ENCODE data around the gene FAIM2. TPM values are rescaled to one million over a fixed set of nuclear protein-coding genes. Genes with fewer than 3 reads are reported as not detected.
A peak's percentile ranks its signal among the peaks of the same experiment; 100 is the strongest.
"Not testable (repeated sequence)": the region's sequence is repeated elsewhere in the genome, so short reads cannot be mapped to it uniquely, and the experiment has no call there.

Gene FAIM2
- total RNA-seq, 1 donor from 2014 or later: 0.47 TPM

DNA sequence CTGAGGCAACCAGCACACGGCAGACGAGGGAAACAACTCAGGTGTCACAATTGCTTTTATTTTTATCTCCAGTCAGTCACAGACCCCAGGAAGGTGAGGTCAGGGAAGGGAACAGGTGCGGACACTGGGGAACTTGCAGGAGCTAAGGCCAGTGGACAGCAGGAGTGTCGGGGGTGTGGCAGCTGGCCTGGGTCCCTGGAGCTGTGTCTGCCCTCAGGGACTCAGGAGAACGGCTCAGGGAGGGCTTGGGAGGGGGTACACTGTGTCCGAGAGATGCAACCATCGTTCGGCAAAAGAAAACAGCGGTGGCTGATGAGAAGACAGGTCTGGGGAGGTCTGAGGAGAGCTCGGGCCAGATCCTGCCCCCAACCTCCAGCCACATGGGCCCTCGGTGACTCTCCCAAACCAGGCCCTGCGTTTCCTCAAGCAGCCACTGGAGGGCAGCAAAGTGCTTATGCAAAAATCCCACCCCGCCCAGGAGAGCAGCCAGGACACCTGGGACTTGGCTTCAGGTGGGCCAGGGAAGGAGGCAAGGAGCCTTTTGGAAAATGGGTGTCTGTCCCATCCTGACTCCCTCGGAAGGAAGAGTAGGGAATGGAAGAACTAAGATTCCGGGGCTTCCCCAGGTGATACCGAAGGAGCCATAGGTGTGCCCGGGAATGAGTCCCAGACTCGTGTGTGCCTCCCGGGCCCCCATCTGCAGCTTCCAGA, 36.7 kb downstream of the FAIM2 start:
- Mint-ChIP-seq H3K27ac (ENCODE audit: unreplicated experiment) (no peak overlapping the region), H3K9me3 (ENCODE audit: low read depth) (no peaks in the 10 kb centered on the region), H3K36me3 (ENCODE audit: low read depth) (no peaks in the 10 kb centered on the region), H3K27me3 (ENCODE audit: low read depth) (peaks cover 14% of the 10 kb centered on the region), H3K4me1 (ENCODE audit: low read depth) (peaks cover 18% of the 10 kb centered on the region), H3K4me3 (ENCODE audit: unreplicated experiment) (no peak overlapping the region)
- peak; percentile 71 for DNase-seq (ENCODE audit: low spot score)
- TF ChIP-seq, protein P1, sequence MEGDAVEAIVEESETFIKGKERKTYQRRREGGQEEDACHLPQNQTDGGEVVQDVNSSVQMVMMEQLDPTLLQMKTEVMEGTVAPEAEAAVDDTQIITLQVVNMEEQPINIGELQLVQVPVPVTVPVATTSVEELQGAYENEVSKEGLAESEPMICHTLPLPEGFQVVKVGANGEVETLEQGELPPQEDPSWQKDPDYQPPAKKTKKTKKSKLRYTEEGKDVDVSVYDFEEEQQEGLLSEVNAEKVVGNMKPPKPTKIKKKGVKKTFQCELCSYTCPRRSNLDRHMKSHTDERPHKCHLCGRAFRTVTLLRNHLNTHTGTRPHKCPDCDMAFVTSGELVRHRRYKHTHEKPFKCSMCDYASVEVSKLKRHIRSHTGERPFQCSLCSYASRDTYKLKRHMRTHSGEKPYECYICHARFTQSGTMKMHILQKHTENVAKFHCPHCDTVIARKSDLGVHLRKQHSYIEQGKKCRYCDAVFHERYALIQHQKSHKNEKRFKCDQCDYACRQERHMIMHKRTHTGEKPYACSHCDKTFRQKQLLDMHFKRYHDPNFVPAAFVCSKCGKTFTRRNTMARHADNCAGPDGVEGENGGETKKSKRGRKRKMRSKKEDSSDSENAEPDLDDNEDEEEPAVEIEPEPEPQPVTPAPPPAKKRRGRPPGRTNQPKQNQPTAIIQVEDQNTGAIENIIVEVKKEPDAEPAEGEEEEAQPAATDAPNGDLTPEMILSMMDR (IDR thresholded peaks at IDR 0.05): peak; percentile 98

DNA sequence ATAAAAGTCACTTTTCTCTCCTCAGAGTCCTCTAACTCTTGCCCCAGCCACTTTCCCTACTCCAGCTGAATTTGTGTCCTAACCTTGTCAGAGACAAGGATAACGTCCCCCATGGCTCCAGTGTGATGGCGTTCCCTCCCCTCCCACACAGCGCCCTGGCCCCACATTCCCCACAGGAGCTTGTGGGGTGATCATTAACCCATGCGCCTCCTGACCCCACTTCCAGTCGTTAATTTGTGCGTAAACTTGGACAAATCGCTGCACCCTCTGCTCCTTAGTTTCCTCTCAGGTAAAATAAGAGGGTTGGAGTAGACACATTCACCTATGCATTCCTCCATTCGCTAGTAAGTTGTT, 37.9 kb downstream of the FAIM2 start:
- peaks cover 13% of the 10 kb centered on the region for H3K4me1 Mint-ChIP-seq (ENCODE audit: low read depth)
- no peak overlapping the region for H3K4me3 Mint-ChIP-seq (ENCODE audit: unreplicated experiment)
- H3K27me3 Mint-ChIP-seq (ENCODE audit: low read depth): peaks cover 14% of the 10 kb centered on the region
- peak; percentile 15 for DNase-seq (ENCODE audit: low spot score)
- H3K9me3 Mint-ChIP-seq (ENCODE audit: low read depth): no peaks in the 10 kb centered on the region
- no peak overlapping the region for H3K27ac Mint-ChIP-seq (ENCODE audit: unreplicated experiment)
- TF ChIP-seq, protein P1 (IDR thresholded peaks at IDR 0.05): no peak
- H3K36me3 Mint-ChIP-seq (ENCODE audit: low read depth): no peaks in the 10 kb centered on the region

- TF ChIP-seq, protein P1 (IDR thresholded peaks at IDR 0.05): no peak
- Mint-ChIP-seq H3K4me1 (ENCODE audit: low read depth) (peaks cover 13% of the 10 kb centered on the region), H3K4me3 (ENCODE audit: unreplicated experiment) (no peak overlapping the region), H3K36me3 (ENCODE audit: low read depth) (no peaks in the 10 kb centered on the region), H3K27me3 (ENCODE audit: low read depth) (peaks cover 14% of the 10 kb centered on the region), H3K27ac (ENCODE audit: unreplicated experiment) (no peak overlapping the region), H3K9me3 (ENCODE audit: low read depth) (no peaks in the 10 kb centered on the region)
- peak; percentile 32 for DNase-seq (ENCODE audit: low spot score)
Measured at GRCh38 chr12:49865109-49865781, 38.5 kb downstream of the FAIM2 start.

GRCh38 chr12:49864798-49865090, 39.0 kb downstream of the FAIM2 start:
- no peaks in the 10 kb centered on the region for H3K36me3 Mint-ChIP-seq (ENCODE audit: low read depth)
- no peak overlapping the region for H3K27ac Mint-ChIP-seq (ENCODE audit: unreplicated experiment)
- H3K4me1 Mint-ChIP-seq (ENCODE audit: low read depth): peaks cover 13% of the 10 kb centered on the region
- H3K4me3 Mint-ChIP-seq (ENCODE audit: unreplicated experiment): no peak overlapping the region
- peaks cover 14% of the 10 kb centered on the region for H3K27me3 Mint-ChIP-seq (ENCODE audit: low read depth)
- peak; percentile 8 for DNase-seq (ENCODE audit: low spot score)
- no peaks in the 10 kb centered on the region for H3K9me3 Mint-ChIP-seq (ENCODE audit: low read depth)
- TF ChIP-seq, protein P1 (IDR thresholded peaks at IDR 0.05): no peak

DNA sequence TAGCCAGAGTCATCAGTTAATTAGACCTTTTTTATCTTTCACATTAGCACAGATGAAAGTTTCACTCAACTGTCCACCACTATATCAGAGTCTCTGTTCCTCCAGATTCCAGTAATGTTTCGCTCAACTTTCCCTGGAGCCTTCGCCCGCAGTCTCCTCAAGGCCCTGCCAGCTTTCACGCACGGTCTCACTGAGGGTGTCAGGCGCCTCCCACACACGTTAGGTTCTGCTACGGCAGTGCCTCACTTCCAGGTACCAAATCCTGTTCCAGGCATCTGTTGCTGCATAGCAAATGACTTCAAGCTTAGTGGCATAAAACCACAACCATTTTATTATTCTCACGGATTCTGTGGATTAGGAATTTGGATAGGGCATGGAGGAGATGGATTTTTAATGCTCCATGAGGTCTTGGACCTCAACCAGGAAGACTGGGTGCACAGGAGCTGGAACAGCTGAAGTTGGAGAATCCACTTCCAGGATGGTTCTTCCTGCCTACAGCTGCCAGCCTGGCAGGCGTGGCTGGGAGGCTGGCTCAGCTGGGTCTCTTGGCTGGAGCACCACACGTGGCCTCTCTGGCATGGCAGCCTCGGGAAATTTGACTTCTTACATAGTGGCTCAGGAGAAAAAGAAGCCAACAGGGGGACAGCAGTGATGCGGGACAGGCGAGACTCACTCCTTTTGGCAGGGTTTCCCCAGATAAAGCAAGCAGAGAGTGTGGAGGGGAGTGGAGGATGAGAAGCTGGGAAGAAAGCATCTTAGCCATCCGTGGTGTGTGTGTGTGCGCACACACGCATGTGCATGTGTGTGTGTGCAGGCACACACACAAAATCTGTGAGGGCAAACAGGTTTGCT, 39.5 kb downstream of the FAIM2 start:
- H3K9me3 Mint-ChIP-seq (ENCODE audit: low read depth): no peaks in the 10 kb centered on the region
- no peak overlapping the region for H3K4me3 Mint-ChIP-seq (ENCODE audit: unreplicated experiment)
- H3K27ac Mint-ChIP-seq (ENCODE audit: unreplicated experiment): no peak overlapping the region
- peaks cover 14% of the 10 kb centered on the region for H3K27me3 Mint-ChIP-seq (ENCODE audit: low read depth)
- peaks cover 11% of the 10 kb centered on the region for H3K4me1 Mint-ChIP-seq (ENCODE audit: low read depth)
- DNase-seq (ENCODE audit: low spot score): peak; percentile 46
- TF ChIP-seq, protein P1 (IDR thresholded peaks at IDR 0.05): no peak
- H3K36me3 Mint-ChIP-seq (ENCODE audit: low read depth): no peaks in the 10 kb centered on the region

- DNase-seq (ENCODE audit: low spot score); H3K36me3 Mint-ChIP-seq (ENCODE audit: low read depth); H3K27ac Mint-ChIP-seq (ENCODE audit: unreplicated experiment); H3K4me1 Mint-ChIP-seq (ENCODE audit: low read depth); H3K4me3 Mint-ChIP-seq (ENCODE audit: unreplicated experiment); H3K9me3 Mint-ChIP-seq (ENCODE audit: low read depth): not testable (repeated sequence)
- H3K27me3 Mint-ChIP-seq (ENCODE audit: low read depth): peaks cover 30% of the 10 kb centered on the region
Measured at GRCh38 chr12:49860921-49861320, 42.8 kb downstream of the FAIM2 start.

DNA sequence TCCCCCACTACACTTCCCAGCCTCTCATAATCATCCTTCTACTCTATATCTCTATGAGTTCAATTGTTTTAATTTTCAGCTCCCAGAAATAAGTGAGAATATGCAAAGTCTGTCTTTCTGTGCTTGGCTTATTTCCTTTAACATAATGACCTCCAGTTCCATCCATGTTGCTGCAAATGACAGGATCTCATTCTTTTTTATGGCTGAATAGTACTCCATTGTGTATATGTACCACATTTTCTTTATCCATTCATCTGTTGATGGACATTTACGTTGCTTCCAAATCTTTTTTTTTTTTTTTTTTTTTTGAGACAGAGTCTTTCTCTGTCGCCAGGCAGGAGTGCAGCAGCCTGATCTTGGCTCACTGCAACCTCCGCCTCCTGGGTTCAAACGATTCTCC, 47.8 kb downstream of the FAIM2 start:
- H3K4me1 Mint-ChIP-seq (ENCODE audit: low read depth); H3K4me3 Mint-ChIP-seq (ENCODE audit: unreplicated experiment); H3K9me3 Mint-ChIP-seq (ENCODE audit: low read depth); H3K27ac Mint-ChIP-seq (ENCODE audit: unreplicated experiment); DNase-seq (ENCODE audit: low spot score); H3K36me3 Mint-ChIP-seq (ENCODE audit: low read depth): not testable (repeated sequence)
- H3K27me3 Mint-ChIP-seq (ENCODE audit: low read depth): peaks cover 42% of the 10 kb centered on the region

Measured in chondrocyte (in vitro differentiated cells).